GM23338 (cell line): ENCODE results near the gene KMT2E. TPM values are rescaled to one million over a fixed set of nuclear protein-coding genes. Genes with fewer than 3 reads are reported as not detected.

Experiments
- ATAC-seq: fragments of 200-7000 bp; cut with Tn5 transposase; 3 replicates; pipeline ENCODE4 v1.9.1; 2020
- DNase-seq: peaks from one replicate; pipeline ENCODE4 v3.0.0-alpha.2; 2015; ENCODE audit warnings: low spot score
- H2AFZ ChIP-seq: fragments of 200-600 bp; sonication (generic); 2 replicates; pipeline ENCODE4 v1.8.0; 2016; ENCODE audit warnings: antibody characterized with exemption, mild to moderate bottlenecking, moderate library complexity
- H3F3A ChIP-seq: fragments of 200-600 bp; sonication (generic); replicated peaks from 2 replicates; pipeline ENCODE4 v1.8.0; 2017; ENCODE audit warnings: antibody characterized with exemption, mixed run types, low read depth
- H3K27ac ChIP-seq: fragments of 200-600 bp; sonication (generic); 2 replicates; pipeline ENCODE4 v1.6.1; 2016; ENCODE audit warnings: low read depth
- H3K27me3 ChIP-seq: fragments of 200-600 bp; sonication (generic); 2 replicates; pipeline ENCODE4 v1.8.0; 2016; ENCODE audit warnings: mild to moderate bottlenecking, mixed run types, moderate library complexity; ENCODE audit not compliant: insufficient read depth
- H3K36me3 ChIP-seq: fragments of 200-600 bp; sonication (generic); 2 replicates; pipeline ENCODE4 v1.8.0; 2016; ENCODE audit warnings: mild to moderate bottlenecking; ENCODE audit not compliant: insufficient read depth
- H3K4me1 ChIP-seq: fragments of 200-600 bp; sonication (generic); 2 replicates; pipeline ENCODE4 v1.8.0; 2016; ENCODE audit warnings: mild to moderate bottlenecking, moderate library complexity; ENCODE audit not compliant: insufficient read depth
- H3K4me2 ChIP-seq: fragments of 200-600 bp; sonication (generic); 2 replicates; pipeline ENCODE4 v1.7.1; 2017; ENCODE audit warnings: mixed run types
- H3K4me3 ChIP-seq: fragments of 200-600 bp; sonication (generic); 2 replicates; pipeline ENCODE4 v1.6.1; 2016; ENCODE audit warnings: mixed run types
- H3K79me2 ChIP-seq: fragments of 200-600 bp; sonication (generic); replicated peaks from 2 replicates; pipeline ENCODE4 v1.8.0; 2017; ENCODE audit warnings: mild to moderate bottlenecking; ENCODE audit not compliant: insufficient read depth
- H3K9me2 ChIP-seq: fragments of 200-600 bp; sonication (generic); 2 replicates; pipeline ENCODE4 v1.8.0; 2017; ENCODE audit not compliant: insufficient read depth
- H4K20me1 ChIP-seq: fragments of 200-600 bp; sonication (generic); replicated peaks from 2 replicates; pipeline ENCODE4 v1.8.0; 2017; ENCODE audit warnings: mild to moderate bottlenecking; ENCODE audit not compliant: insufficient read depth
- H3K27ac Mint-ChIP-seq: 2 replicates; pipeline ENCODE4 v1.8.0; 2020; ENCODE audit warnings: inconsistent platforms, mild to moderate bottlenecking, moderate library complexity, mixed read lengths
- H3K27me3 Mint-ChIP-seq: 3 replicates; pipeline ENCODE4 v1.8.0; 2022; ENCODE audit warnings: low read depth, mild to moderate bottlenecking, moderate library complexity, mixed read lengths, inconsistent platforms; ENCODE audit not compliant: insufficient read depth, poor library complexity
- H3K36me3 Mint-ChIP-seq: 3 replicates; pipeline ENCODE4 v1.8.0; 2021; ENCODE audit warnings: low read depth, mild to moderate bottlenecking, inconsistent platforms, moderate library complexity, mixed read lengths
- H3K4me1 Mint-ChIP-seq: 3 replicates; pipeline ENCODE4 v1.8.0; 2020; ENCODE audit warnings: mild to moderate bottlenecking, inconsistent platforms, mixed read lengths
- H3K4me3 Mint-ChIP-seq: 3 replicates; pipeline ENCODE4 v1.8.0; 2021; ENCODE audit warnings: moderate library complexity, mild to moderate bottlenecking, inconsistent platforms, mixed read lengths
- H3K9me3 Mint-ChIP-seq: 3 replicates; pipeline ENCODE4 v1.8.0; 2020; ENCODE audit warnings: moderate library complexity, mild to moderate bottlenecking, inconsistent platforms, mixed read lengths
- CREB1 ChIP-seq: fragments of 250-450 bp; sonication (Bioruptor Pico); IDR thresholded peaks from 2 replicates; pipeline ENCODE4 v1.5.0; 2020; ENCODE audit warnings: low read depth, mild to moderate bottlenecking, moderate library complexity
- ETS1 ChIP-seq: IDR thresholded peaks from 2 replicates; pipeline ENCODE4 v1.6.1; 2016; ENCODE audit warnings: antibody characterized with exemption
- EZH2 ChIP-seq: fragments of 200-600 bp; sonication (generic); IDR thresholded peaks from one replicate; pipeline ENCODE4 v1.8.0; 2017; ENCODE audit warnings: antibody characterized with exemption, mild to moderate bottlenecking, low read depth; ENCODE audit not compliant: unreplicated experiment
- EZH2phosphoT487 ChIP-seq: fragments of 200-600 bp; sonication (generic); IDR thresholded peaks from one replicate; pipeline ENCODE4 v1.8.1; 2018; ENCODE audit warnings: antibody characterized with exemption; ENCODE audit not compliant: unreplicated experiment
- JUNB ChIP-seq: IDR thresholded peaks from one replicate; pipeline ENCODE4 v1.6.1; 2016; ENCODE audit warnings: antibody characterized with exemption; ENCODE audit not compliant: unreplicated experiment
- NANOG ChIP-seq: IDR thresholded peaks from 2 replicates; pipeline ENCODE4 v1.6.1; 2016; ENCODE audit warnings: antibody characterized with exemption, borderline replicate concordance
- POLR2AphosphoS5 ChIP-seq: IDR thresholded peaks from 2 replicates; pipeline ENCODE4 v1.6.1; 2016; ENCODE audit warnings: antibody characterized with exemption, low read depth
- STAT1 ChIP-seq: IDR thresholded peaks from one replicate; pipeline ENCODE4 v1.6.1; 2016; ENCODE audit warnings: antibody characterized with exemption; ENCODE audit not compliant: unreplicated experiment
- ZNF114 ChIP-seq: fragments of 250-450 bp; sonication (Bioruptor Pico); IDR thresholded peaks from 2 replicates; pipeline ENCODE4 v1.5.0; 2020; ENCODE audit warnings: mild to moderate bottlenecking, moderate library complexity
- ZNF331 ChIP-seq: fragments of 250-450 bp; sonication (Bioruptor Pico); IDR thresholded peaks from 2 replicates; pipeline ENCODE4 v1.5.0; 2020; ENCODE audit warnings: low read depth, mild to moderate bottlenecking, moderate library complexity
- polyA plus RNA-seq: library from polyadenylated mRNA; unstranded; fragments of >200 nt; fragmentation: Nextera tagmentation; extraction: Ambion mirVana; gene quantifications from 2 replicates; pipeline ENCODE4 v1.2.1, GENCODE V29; 2016
- total RNA-seq: library from RNA; depleted of rRNA; stranded (reverse); fragments of >200 nt; shearing (Covaris generic); gene quantifications from 2 replicates; pipeline ENCODE4 v1.2.3, GENCODE V29; 2014
- TF ChIP-seq, protein P1 (sequence below), 2 experiments: fragments of 200-600 bp in 1 of 2; sonication (generic) in 1 of 2; conservative IDR thresholded peaks; 2 replicates each; pipeline versions ENCODE4 v1.5.1 to v1.6.1; 2016 to 2017; ENCODE audit warnings: antibody characterized with exemption in 2 of 2, low read depth in 2 of 2, mild to moderate bottlenecking in 2 of 2, moderate library complexity in 1 of 2
- TF ChIP-seq, protein P2 (sequence below): fragments of 250-450 bp; sonication (Bioruptor Pico); IDR thresholded peaks from 2 replicates; pipeline ENCODE4 v1.5.0; 2020; ENCODE audit warnings: mild to moderate bottlenecking, moderate library complexity
- TF ChIP-seq, protein P3 (sequence below): IDR thresholded peaks from one replicate; pipeline ENCODE4 v1.6.1; 2018; ENCODE audit warnings: antibody characterized with exemption; ENCODE audit not compliant: unreplicated experiment

The KMT2E gene
- total and polyA plus RNA-seq, 2 experiments from 2014 or later: 50.2 to 70.9 TPM

DNA sequence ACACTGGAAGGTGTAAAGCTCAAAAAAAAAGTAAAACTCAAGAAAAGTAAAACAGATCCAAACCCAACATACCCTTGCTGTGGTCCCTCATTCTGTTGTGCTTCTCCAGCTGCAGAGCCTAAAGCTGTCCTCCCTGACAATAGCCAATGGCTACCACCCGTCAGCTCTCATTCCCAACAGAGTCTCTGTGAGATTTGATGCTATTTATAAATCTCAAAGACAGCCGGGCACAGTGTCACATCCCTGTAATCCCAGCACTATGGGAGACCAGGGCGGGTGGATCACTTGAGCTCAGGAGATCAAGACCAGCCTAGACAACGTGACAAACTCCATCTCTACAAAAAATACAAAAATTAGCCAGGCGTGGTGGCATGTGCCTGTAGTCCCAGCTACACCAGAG, 116.0 kb downstream of the KMT2E start:
- Mint-ChIP-seq H3K4me3 (no peak overlapping the region), H3K27me3 (no peaks in the 10 kb centered on the region), H3K36me3 (peaks cover 11% of the 10 kb centered on the region; the same call in 2 of the 3 replicates), H3K4me1 (peaks cover 6% of the 10 kb centered on the region), H3K9me3 (no peaks in the 10 kb centered on the region), H3K27ac (no peak overlapping the region)
- no peak for DNase-seq
- no peak overlapping the region for H3K4me2 ChIP-seq
- TF ChIP-seq EZH2 (no peak), STAT1 (no peak), ETS1 (no peak), CREB1 (CRISPR knock-in tag) (no peak), POLR2AphosphoS5 (no peak), ZNF114 (CRISPR knock-in tag) (no peak), ZNF331 (CRISPR knock-in tag) (no peak), NANOG (no peak), EZH2phosphoT487 (no peak), JUNB (no peak)
- TF ChIP-seq, protein P1, sequence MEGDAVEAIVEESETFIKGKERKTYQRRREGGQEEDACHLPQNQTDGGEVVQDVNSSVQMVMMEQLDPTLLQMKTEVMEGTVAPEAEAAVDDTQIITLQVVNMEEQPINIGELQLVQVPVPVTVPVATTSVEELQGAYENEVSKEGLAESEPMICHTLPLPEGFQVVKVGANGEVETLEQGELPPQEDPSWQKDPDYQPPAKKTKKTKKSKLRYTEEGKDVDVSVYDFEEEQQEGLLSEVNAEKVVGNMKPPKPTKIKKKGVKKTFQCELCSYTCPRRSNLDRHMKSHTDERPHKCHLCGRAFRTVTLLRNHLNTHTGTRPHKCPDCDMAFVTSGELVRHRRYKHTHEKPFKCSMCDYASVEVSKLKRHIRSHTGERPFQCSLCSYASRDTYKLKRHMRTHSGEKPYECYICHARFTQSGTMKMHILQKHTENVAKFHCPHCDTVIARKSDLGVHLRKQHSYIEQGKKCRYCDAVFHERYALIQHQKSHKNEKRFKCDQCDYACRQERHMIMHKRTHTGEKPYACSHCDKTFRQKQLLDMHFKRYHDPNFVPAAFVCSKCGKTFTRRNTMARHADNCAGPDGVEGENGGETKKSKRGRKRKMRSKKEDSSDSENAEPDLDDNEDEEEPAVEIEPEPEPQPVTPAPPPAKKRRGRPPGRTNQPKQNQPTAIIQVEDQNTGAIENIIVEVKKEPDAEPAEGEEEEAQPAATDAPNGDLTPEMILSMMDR (conservative IDR thresholded peaks at IDR 0.05; ENCODE audit: low read depth in 2 of 2): no peak
- TF ChIP-seq, protein P2, sequence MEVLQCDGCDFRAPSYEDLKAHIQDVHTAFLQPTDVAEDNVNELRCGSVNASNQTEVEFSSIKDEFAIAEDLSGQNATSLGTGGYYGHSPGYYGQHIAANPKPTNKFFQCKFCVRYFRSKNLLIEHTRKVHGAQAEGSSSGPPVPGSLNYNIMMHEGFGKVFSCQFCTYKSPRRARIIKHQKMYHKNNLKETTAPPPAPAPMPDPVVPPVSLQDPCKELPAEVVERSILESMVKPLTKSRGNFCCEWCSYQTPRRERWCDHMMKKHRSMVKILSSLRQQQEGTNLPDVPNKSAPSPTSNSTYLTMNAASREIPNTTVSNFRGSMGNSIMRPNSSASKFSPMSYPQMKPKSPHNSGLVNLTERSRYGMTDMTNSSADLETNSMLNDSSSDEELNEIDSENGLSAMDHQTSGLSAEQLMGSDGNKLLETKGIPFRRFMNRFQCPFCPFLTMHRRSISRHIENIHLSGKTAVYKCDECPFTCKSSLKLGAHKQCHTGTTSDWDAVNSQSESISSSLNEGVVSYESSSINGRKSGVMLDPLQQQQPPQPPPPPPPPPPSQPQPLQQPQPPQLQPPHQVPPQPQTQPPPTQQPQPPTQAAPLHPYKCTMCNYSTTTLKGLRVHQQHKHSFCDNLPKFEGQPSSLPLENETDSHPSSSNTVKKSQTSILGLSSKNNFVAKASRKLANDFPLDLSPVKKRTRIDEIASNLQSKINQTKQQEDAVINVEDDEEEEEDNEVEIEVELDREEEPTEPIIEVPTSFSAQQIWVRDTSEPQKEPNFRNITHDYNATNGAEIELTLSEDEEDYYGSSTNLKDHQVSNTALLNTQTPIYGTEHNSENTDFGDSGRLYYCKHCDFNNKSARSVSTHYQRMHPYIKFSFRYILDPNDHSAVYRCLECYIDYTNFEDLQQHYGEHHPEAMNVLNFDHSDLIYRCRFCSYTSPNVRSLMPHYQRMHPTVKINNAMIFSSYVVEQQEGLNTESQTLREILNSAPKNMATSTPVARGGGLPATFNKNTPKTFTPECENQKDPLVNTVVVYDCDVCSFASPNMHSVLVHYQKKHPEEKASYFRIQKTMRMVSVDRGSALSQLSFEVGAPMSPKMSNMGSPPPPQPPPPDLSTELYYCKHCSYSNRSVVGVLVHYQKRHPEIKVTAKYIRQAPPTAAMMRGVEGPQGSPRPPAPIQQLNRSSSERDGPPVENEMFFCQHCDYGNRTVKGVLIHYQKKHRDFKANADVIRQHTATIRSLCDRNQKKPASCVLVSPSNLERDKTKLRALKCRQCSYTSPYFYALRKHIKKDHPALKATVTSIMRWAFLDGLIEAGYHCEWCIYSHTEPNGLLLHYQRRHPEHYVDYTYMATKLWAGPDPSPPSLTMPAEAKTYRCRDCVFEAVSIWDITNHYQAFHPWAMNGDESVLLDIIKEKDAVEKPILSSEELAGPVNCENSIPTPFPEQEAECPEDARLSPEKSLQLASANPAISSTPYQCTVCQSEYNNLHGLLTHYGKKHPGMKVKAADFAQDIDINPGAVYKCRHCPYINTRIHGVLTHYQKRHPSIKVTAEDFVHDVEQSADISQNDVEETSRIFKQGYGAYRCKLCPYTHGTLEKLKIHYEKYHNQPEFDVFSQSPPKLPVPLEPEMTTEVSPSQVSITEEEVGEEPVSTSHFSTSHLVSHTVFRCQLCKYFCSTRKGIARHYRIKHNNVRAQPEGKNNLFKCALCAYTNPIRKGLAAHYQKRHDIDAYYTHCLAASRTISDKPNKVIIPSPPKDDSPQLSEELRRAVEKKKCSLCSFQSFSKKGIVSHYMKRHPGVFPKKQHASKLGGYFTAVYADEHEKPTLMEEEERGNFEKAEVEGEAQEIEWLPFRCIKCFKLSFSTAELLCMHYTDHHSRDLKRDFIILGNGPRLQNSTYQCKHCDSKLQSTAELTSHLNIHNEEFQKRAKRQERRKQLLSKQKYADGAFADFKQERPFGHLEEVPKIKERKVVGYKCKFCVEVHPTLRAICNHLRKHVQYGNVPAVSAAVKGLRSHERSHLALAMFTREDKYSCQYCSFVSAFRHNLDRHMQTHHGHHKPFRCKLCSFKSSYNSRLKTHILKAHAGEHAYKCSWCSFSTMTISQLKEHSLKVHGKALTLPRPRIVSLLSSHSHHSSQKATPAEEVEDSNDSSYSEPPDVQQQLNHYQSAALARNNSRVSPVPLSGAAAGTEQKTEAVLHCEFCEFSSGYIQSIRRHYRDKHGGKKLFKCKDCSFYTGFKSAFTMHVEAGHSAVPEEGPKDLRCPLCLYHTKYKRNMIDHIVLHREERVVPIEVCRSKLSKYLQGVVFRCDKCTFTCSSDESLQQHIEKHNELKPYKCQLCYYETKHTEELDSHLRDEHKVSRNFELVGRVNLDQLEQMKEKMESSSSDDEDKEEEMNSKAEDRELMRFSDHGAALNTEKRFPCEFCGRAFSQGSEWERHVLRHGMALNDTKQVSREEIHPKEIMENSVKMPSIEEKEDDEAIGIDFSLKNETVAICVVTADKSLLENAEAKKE (CRISPR knock-in tag): no peak
- TF ChIP-seq, protein P3, sequence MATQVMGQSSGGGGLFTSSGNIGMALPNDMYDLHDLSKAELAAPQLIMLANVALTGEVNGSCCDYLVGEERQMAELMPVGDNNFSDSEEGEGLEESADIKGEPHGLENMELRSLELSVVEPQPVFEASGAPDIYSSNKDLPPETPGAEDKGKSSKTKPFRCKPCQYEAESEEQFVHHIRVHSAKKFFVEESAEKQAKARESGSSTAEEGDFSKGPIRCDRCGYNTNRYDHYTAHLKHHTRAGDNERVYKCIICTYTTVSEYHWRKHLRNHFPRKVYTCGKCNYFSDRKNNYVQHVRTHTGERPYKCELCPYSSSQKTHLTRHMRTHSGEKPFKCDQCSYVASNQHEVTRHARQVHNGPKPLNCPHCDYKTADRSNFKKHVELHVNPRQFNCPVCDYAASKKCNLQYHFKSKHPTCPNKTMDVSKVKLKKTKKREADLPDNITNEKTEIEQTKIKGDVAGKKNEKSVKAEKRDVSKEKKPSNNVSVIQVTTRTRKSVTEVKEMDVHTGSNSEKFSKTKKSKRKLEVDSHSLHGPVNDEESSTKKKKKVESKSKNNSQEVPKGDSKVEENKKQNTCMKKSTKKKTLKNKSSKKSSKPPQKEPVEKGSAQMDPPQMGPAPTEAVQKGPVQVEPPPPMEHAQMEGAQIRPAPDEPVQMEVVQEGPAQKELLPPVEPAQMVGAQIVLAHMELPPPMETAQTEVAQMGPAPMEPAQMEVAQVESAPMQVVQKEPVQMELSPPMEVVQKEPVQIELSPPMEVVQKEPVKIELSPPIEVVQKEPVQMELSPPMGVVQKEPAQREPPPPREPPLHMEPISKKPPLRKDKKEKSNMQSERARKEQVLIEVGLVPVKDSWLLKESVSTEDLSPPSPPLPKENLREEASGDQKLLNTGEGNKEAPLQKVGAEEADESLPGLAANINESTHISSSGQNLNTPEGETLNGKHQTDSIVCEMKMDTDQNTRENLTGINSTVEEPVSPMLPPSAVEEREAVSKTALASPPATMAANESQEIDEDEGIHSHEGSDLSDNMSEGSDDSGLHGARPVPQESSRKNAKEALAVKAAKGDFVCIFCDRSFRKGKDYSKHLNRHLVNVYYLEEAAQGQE: no peak
- H3F3A ChIP-seq: no peaks in the 10 kb centered on the region
- ATAC-seq: no peak
- no peak overlapping the region for H2AFZ ChIP-seq
- H3K36me3 ChIP-seq: no peaks in the 10 kb centered on the region
- no peak overlapping the region for H3K27ac ChIP-seq
- no peaks in the 10 kb centered on the region for H3K27me3 ChIP-seq
- H3K79me2 ChIP-seq: peaks cover 11% of the 10 kb centered on the region
- H3K9me2 ChIP-seq: no peaks in the 10 kb centered on the region; the same call in 1 of the 2 replicates
- no peaks in the 10 kb centered on the region for H3K4me1 ChIP-seq
- peaks cover 7% of the 10 kb centered on the region; the same call in 1 of the 2 replicates for H4K20me1 ChIP-seq
- H3K4me3 ChIP-seq: no peak overlapping the region
